Measurements from ENCODE around the gene PLXNC1. TPM values are rescaled to one million over a fixed set of nuclear protein-coding genes. Genes with fewer than 3 reads are reported as not detected.

PLXNC1 gene
- total RNA-seq, 1 donor from 2014 or later: 8.3 TPM

DNA sequence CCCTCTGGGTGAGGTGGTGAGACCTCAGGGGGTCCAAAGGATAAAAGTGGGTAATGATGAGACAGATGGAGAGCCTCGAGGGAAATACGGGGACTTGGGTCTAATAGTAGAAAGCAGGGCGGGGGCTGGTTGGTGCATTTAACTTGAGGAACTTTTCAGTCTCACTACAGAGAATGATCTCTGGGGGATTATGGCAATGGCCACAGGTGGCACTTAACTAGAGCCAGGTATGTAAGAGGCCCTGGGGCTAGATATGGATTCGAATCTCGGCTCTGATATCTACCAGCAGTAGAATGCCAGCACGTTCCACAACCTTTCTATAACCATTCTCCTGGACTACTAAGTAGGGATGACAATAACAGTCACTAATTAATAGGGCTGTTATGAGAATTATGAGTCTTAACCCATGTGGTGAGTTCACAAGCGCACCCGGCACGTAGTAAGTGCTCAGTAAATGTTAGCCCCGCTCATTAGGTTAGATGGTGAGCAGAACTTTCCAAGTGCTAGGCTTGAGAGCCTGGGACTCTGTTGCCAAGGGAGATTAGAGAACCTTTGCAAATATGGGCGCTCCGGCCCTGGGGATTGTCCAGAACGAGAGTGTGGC lies 888 bp upstream of the PLXNC1 start:
- Mint-ChIP-seq H3K27ac (no peak overlapping the region), H3K4me1 (ENCODE audit: unreplicated experiment) (peaks cover 23% of the 10 kb centered on the region), H3K36me3 (no peaks in the 10 kb centered on the region), H3K27me3 (peaks cover 80% of the 10 kb centered on the region), H3K4me3 (peak overlapping the region; percentile 82), H3K9me3 (no peaks in the 10 kb centered on the region)
- TF ChIP-seq, protein P1, sequence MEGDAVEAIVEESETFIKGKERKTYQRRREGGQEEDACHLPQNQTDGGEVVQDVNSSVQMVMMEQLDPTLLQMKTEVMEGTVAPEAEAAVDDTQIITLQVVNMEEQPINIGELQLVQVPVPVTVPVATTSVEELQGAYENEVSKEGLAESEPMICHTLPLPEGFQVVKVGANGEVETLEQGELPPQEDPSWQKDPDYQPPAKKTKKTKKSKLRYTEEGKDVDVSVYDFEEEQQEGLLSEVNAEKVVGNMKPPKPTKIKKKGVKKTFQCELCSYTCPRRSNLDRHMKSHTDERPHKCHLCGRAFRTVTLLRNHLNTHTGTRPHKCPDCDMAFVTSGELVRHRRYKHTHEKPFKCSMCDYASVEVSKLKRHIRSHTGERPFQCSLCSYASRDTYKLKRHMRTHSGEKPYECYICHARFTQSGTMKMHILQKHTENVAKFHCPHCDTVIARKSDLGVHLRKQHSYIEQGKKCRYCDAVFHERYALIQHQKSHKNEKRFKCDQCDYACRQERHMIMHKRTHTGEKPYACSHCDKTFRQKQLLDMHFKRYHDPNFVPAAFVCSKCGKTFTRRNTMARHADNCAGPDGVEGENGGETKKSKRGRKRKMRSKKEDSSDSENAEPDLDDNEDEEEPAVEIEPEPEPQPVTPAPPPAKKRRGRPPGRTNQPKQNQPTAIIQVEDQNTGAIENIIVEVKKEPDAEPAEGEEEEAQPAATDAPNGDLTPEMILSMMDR (conservative IDR thresholded peaks at IDR 0.05): no peak
- no peak for DNase-seq (ENCODE audit: extremely low spot score, unreplicated experiment)

DNA sequence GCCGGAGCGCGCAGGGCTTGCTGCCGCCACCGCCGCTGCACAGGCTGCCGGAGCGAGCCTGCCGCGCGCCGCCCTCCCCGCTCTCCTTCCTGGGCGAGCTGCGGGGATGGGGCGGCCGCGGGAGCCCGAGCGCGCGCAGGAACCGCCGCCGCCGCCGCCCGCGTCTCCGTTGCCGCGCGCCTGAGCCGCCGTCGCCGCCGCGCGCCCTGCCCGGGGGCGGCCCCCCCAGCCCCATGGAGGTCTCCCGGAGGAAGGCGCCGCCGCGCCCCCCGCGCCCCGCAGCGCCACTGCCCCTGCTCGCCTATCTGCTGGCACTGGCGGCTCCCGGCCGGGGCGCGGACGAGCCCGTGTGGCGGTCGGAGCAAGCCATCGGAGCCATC lies 352 bp downstream of the PLXNC1 start:
- peaks cover 27% of the 10 kb centered on the region for H3K4me1 Mint-ChIP-seq (ENCODE audit: unreplicated experiment)
- H3K36me3 Mint-ChIP-seq: no peaks in the 10 kb centered on the region
- H3K27ac Mint-ChIP-seq: no peak overlapping the region
- peaks cover 80% of the 10 kb centered on the region for H3K27me3 Mint-ChIP-seq
- no peaks in the 10 kb centered on the region for H3K9me3 Mint-ChIP-seq
- TF ChIP-seq, protein P1 (conservative IDR thresholded peaks at IDR 0.05): no peak
- peak overlapping the region; percentile 69 for H3K4me3 Mint-ChIP-seq
- no peak for DNase-seq (ENCODE audit: extremely low spot score, unreplicated experiment)

DNA sequence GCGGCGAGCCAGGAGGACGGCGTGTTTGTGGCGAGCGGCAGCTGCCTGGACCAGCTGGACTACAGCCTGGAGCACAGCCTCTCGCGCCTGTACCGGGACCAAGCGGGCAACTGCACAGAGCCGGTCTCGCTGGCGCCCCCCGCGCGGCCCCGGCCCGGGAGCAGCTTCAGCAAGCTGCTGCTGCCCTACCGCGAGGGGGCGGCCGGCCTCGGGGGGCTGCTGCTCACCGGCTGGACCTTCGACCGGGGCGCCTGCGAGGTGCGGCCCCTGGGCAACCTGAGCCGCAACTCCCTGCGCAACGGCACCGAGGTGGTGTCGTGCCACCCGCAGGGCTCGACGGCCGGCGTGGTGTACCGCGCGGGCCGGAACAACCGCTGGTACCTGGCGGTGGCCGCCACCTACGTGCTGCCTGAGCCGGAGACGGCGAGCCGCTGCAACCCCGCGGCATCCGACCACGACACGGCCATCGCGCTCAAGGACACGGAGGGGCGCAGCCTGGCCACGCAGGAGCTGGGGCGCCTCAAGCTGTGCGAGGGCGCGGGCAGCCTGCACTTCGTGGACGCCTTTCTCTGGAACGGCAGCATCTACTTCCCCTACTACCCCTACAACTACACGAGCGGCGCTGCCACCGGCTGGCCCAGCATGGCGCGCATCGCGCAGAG lies 873 bp downstream of the PLXNC1 start:
- Mint-ChIP-seq H3K27ac (no peak overlapping the region), H3K36me3 (no peaks in the 10 kb centered on the region), H3K27me3 (peaks cover 81% of the 10 kb centered on the region), H3K4me3 (peak overlapping the region; percentile 88), H3K4me1 (ENCODE audit: unreplicated experiment) (peaks cover 27% of the 10 kb centered on the region), H3K9me3 (no peaks in the 10 kb centered on the region)
- TF ChIP-seq, protein P1 (conservative IDR thresholded peaks at IDR 0.05): peak; percentile 68
- DNase-seq (ENCODE audit: extremely low spot score, unreplicated experiment): peak; percentile 75

DNA sequence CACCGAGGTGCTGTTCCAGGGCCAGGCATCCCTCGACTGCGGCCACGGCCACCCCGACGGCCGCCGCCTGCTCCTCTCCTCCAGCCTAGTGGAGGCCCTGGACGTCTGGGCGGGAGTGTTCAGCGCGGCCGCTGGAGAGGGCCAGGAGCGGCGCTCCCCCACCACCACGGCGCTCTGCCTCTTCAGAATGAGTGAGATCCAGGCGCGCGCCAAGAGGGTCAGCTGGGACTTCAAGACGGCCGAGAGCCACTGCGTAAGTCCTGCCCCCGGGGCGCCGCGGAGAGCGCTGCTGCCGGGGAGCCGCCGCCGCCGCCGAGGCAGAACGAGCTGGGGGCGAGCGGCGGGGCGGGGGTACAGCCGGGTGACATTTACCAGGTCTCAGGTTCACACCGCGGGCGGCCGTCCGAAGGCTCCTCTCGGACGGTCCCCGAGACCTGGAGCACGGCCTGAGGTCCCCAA lies 1.4 kb downstream of the PLXNC1 start:
- H3K27me3 Mint-ChIP-seq: peaks cover 81% of the 10 kb centered on the region
- no peaks in the 10 kb centered on the region for H3K36me3 Mint-ChIP-seq
- H3K4me1 Mint-ChIP-seq (ENCODE audit: unreplicated experiment): peaks cover 27% of the 10 kb centered on the region
- no peak for DNase-seq (ENCODE audit: extremely low spot score, unreplicated experiment)
- no peaks in the 10 kb centered on the region for H3K9me3 Mint-ChIP-seq
- H3K4me3 Mint-ChIP-seq: peak overlapping the region; percentile 88
- H3K27ac Mint-ChIP-seq: no peak overlapping the region
- TF ChIP-seq, protein P1 (conservative IDR thresholded peaks at IDR 0.05): no peak

DNA sequence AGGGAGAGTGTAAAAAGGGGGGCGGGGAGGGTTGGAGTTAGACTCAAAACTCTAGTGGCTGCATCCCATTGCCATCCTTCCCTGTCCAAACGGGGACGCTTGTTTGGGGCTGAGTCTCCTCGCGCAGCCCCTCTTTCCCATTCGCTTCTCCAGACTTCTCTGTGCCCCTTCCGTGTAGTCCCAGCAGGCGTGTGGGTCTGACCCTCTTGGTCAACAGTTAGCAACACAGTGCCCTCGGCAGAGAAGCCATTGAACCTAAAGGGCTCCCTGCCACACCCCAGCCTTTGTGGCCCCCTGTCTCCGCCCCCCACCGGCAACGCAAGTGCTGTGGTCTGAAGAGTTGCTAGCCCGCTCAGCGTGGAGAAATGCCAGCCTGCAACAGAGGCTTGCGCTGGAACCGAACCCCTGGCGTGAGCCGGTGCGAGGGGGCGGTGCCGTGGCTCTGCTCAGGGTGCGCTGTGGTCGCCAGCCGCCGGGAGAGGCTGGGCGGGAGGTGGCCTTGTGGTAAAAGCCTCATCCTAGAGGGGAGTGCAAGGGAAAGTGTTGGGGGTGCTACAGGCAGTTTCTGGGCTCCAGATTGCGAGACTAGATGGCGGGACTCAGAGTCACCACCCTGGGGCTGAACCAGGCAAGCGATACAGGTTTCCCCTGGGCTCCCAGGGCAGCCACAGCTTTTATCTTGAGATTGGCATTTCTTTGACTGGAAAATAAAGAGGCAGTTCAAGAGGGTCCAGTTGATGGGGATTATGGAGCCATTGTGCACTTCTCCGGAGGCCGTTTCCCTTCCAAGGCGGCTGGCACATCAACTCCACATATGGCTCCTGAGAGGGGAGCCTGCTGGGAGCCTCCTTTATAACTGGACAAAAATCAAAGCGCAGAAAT lies 2.1 kb downstream of the PLXNC1 start:
- TF ChIP-seq, protein P1 (conservative IDR thresholded peaks at IDR 0.05): no peak
- H3K27me3 Mint-ChIP-seq: peaks cover 81% of the 10 kb centered on the region
- H3K36me3 Mint-ChIP-seq: no peaks in the 10 kb centered on the region
- H3K4me1 Mint-ChIP-seq (ENCODE audit: unreplicated experiment): peaks cover 25% of the 10 kb centered on the region
- peak overlapping the region; percentile 53 for H3K27ac Mint-ChIP-seq
- peak overlapping the region; percentile 88 for H3K4me3 Mint-ChIP-seq
- no peak for DNase-seq (ENCODE audit: extremely low spot score, unreplicated experiment)
- H3K9me3 Mint-ChIP-seq: no peaks in the 10 kb centered on the region
